ENCODE data around the gene FOXM1. TPM values are rescaled to one million over a fixed set of nuclear protein-coding genes. Genes with fewer than 3 reads are reported as not detected.

Gene FOXM1
- total RNA-seq, 1 donor from 2014 or later, result 14.3 TPM

GRCh38 chr12:2895511-2895910, 18.5 kb upstream of the FOXM1 start:
- TF ChIP-seq CTCF (IDR thresholded peaks at IDR 0.05; ENCODE audit: insufficient read depth, low read length, poor library complexity, severe bottlenecking), result no peak
- no peak for DNase-seq (ENCODE audit: low read depth)
- no peaks in the 10 kb centered on the region for H3K27me3 ChIP-seq (ENCODE audit: control insufficient read depth, insufficient read depth, low read length)
- no peaks in the 10 kb centered on the region for H3K36me3 ChIP-seq (ENCODE audit: control insufficient read depth, insufficient read depth, low read length)
- H3K4me3 ChIP-seq (ENCODE audit: low read depth, low read length), result no peak overlapping the region

GRCh38 chr12:2895051-2895451, 18.1 kb upstream of the FOXM1 start:
- no peak for TF ChIP-seq CTCF (IDR thresholded peaks at IDR 0.05; ENCODE audit: insufficient read depth, low read length, poor library complexity, severe bottlenecking)
- H3K36me3 ChIP-seq (ENCODE audit: control insufficient read depth, insufficient read depth, low read length), result no peaks in the 10 kb centered on the region
- DNase-seq (ENCODE audit: low read depth), result no peak
- no peak overlapping the region for H3K4me3 ChIP-seq (ENCODE audit: low read depth, low read length)
- H3K27me3 ChIP-seq (ENCODE audit: control insufficient read depth, insufficient read depth, low read length), result no peaks in the 10 kb centered on the region

GRCh38 chr12:2893007-2893406, 16.0 kb upstream of the FOXM1 start:
- Histone ChIP-seq H3K4me3 (ENCODE audit: low read depth, low read length) (no peak overlapping the region), H3K36me3 (ENCODE audit: control insufficient read depth, insufficient read depth, low read length) (no peaks in the 10 kb centered on the region), H3K27me3 (ENCODE audit: control insufficient read depth, insufficient read depth, low read length) (no peaks in the 10 kb centered on the region)
- DNase-seq (ENCODE audit: low read depth), result peak; percentile 56
- TF ChIP-seq CTCF (IDR thresholded peaks at IDR 0.05; ENCODE audit: insufficient read depth, low read length, poor library complexity, severe bottlenecking), result no peak

GRCh38 chr12:2892246-2892645, 15.3 kb upstream of the FOXM1 start:
- Histone ChIP-seq H3K36me3 (ENCODE audit: control insufficient read depth, insufficient read depth, low read length) (no peaks in the 10 kb centered on the region), H3K27me3 (ENCODE audit: control insufficient read depth, insufficient read depth, low read length) (no peaks in the 10 kb centered on the region), H3K4me3 (ENCODE audit: low read depth, low read length) (no peak overlapping the region)
- no peak for DNase-seq (ENCODE audit: low read depth)
- no peak for TF ChIP-seq CTCF (IDR thresholded peaks at IDR 0.05; ENCODE audit: insufficient read depth, low read length, poor library complexity, severe bottlenecking)

- H3K36me3 ChIP-seq (ENCODE audit: control insufficient read depth, insufficient read depth, low read length), result no peaks in the 10 kb centered on the region
- TF ChIP-seq CTCF (IDR thresholded peaks at IDR 0.05; ENCODE audit: insufficient read depth, low read length, poor library complexity, severe bottlenecking), result no peak
- no peaks in the 10 kb centered on the region for H3K27me3 ChIP-seq (ENCODE audit: control insufficient read depth, insufficient read depth, low read length)
- DNase-seq (ENCODE audit: low read depth), result no peak
- H3K4me3 ChIP-seq (ENCODE audit: low read depth, low read length), result peak overlapping the region; percentile 98
Measured at GRCh38 chr12:2891240-2892053, 14.5 kb upstream of the FOXM1 start.

All from kidney epithelial cell (primary cell).